HG03521 (cell line): ENCODE data around the gene CCDC201.
"Not testable (repeated sequence)": the region's sequence is repeated elsewhere in the genome, so short reads cannot be mapped to it uniquely, and the experiment has no call there.

Source experiments
- ATAC-seq: cut with Tn5 transposase; IDR thresholded peaks from one replicate; pipeline ENCODE4 v1.9.1; 2021; ENCODE audit warnings: mild to moderate bottlenecking, moderate library complexity; ENCODE audit not compliant: unreplicated experiment

Gene CCDC201

GRCh38 chr7:45817913-45818312 is 55.0 kb downstream of the CCDC201 start:
- ATAC-seq: not testable (repeated sequence)

- not testable (repeated sequence) for ATAC-seq
These were observed 55.9 kb downstream of the CCDC201 start for GRCh38 chr7:45817016-45817415.

- not testable (repeated sequence) for ATAC-seq
These were observed 58.4 kb downstream of the CCDC201 start for GRCh38 chr7:45814216-45815118.

- not testable (repeated sequence) for ATAC-seq
These were observed 59.1 kb downstream of the CCDC201 start for GRCh38 chr7:45813771-45814170.

GRCh38 chr7:45812946-45813345 is 59.9 kb downstream of the CCDC201 start:
- ATAC-seq: no peak

- ATAC-seq: not testable (repeated sequence)
These were observed 61.1 kb downstream of the CCDC201 start for GRCh38 chr7:45811652-45812234.

GRCh38 chr7:45810451-45811005 is 62.4 kb downstream of the CCDC201 start:
- not testable (repeated sequence) for ATAC-seq
